HG02884 (cell line): ENCODE data around the gene BCAR3.

Experiments
- ATAC-seq: cut with Tn5 transposase; IDR thresholded peaks from one replicate; pipeline ENCODE4 v1.9.1; 2021; ENCODE audit warnings: mild to moderate bottlenecking, moderate library complexity; ENCODE audit not compliant: unreplicated experiment

BCAR3 gene

DNA sequence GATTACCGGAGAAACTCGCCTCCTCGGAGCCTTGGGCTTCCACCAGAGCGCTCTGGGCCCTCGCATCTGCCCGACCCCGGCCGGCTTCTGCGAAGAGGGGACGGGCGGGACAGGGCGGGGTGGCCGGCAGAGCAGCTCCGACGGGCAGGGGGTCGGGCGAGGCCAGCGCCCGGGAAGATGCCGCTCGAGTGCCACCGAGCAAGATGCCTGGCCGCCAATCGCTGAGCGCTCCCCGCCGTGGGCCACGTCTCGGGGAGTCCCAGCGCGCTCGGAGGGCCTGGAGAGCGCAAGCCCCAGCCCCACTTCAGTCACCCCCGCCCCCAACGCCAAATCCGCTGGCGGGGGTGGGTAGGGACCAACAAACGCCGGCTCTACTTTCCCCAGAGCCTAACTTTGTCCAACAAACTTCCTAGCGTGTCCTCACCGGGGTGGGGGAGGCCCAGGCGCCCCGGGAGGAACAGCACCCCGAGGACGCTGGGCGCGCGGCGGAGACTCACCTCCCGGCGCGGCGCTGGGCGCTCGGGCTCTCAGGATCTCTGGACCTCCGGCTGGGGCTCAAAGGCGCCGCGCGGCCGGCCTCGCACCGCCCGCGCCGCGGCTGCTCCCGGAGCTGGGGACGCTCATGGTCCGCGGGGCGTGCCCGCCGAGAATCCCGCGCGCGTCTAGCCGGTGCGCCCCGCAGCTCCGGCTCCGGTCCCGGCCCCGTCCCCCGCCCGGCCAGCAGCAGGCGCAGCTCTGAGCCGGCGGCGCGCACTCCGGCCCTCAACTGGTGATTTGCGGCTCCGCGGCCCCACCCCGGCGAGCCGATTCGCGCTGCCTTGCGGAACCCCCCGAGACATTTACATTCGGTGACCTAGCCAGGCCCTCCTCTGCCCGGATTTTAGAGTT, at the start of gene BCAR3:
Gene BCAR3 (minus strand): TSS at position 737 of the 888 bp plus-strand sequence. CDS start 6,907 bp downstream, outside the sequence.
- peak; percentile 55 for ATAC-seq

DNA sequence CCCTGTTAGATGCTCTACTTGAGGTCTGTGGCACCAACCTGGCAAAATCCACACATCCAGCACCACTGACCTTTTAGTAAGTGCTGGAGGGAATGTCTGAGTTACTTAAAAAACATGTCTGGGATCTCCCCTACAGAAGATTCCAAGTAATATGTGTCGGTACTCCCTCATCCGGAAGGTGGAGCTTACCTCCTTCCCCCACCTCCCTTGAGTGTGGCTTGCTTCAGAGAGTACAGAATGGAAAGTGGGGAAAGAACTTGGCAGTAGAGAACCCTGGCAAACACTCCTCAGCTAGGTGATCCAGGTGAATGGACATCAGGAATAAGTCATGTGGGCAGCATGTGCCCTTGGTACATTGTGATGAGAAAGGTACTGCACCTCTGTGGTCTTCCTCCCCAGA, 49.0 kb upstream of the BCAR3 start:
- no peak for ATAC-seq

DNA sequence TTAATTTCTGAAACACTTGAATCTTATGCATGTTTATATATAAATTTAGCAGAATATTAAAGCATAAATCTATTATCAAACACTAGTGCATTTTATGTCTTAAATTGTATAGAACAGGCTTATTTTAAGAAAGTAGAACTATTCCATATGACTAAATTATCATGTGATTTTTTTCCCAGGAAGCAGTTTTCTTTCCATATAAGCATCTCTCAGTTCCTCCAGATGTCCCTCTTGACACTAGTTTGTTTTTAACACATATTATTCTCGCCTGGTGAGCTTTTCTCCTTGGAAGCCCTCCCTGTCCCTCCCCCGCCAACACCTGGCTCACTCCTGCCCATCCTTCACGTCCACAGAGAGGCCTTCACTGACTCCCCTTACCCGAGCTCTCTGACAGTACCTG, 48.3 kb upstream of the BCAR3 start:
- ATAC-seq = no peak

DNA sequence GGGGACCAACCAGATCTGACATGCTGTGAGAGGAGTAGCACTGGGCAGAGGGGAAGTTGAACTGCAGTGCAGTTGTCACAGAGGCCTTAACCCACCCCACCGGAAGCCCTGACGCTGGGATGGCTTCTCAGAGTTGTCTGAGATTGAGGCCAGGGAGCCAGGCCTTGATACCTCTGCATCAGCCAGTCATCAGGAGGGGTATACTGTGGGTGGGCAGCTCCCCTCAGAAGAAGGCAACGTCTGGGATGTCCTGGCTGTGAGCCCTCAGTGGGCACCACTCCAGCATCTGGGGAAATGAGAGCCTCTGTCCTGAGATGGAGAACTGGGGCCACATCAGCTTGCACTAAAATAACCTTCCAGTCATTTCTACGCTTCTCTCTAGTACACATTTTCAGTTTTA, 47.9 kb upstream of the BCAR3 start:
- peak; percentile 44 for ATAC-seq

DNA sequence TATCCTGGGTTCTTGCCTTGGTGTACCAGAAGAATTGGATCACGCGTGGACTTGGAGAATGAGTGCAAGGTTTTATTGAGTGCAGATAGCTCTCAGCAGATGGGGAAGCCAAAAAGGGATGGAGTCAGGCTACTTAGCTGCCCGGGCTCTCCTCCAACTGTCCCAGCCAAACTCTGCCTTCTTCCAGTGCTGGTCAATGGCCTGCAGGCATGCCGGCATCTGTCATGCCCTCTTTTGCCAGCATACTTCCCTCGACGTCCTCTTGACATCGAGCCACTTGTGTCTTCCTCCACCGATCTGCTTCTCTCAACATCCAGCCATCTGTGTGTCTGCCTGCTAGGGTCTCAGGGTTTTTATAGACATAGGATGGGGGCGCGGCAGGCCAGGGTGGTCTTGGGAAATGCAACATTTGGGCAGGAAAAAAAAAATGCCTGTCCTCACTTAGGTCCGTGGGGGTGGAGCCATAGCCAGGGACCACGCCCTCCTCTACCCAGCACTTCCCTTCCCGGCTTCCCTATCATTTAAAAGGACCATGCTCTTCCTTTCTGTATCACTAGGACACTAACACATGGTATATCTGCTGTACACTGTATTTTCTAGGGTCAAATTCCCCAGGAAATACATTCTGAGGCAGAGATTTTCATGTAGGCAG, 47.0 kb upstream of the BCAR3 start:
- no peak for ATAC-seq

DNA sequence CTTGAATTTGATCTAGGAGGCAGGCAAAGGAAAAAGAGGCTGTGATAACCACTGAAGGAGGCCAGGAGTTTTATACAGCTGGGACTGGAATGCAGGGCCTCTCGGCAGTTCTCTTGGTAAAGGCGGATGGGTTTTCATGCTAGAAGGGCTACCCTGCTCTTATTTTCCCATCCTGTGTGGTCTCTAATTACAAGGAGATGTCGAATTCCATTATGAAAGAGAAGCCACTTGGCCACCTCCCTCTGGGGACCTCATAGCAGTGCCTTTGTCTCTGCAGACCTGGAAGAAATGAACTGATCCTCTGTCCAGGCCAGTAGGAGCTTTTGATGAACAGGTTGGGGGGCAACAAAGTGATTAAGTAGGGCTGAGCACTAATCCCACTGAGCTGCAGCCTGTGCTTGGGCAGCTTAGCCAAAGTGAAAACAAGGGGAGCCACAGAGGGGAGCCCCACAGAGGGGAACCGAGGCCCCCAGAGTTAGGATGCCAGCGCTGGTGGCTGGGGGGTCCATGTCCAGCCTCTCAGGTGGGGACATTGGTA, 42.2 kb upstream of the BCAR3 start:
- ATAC-seq = no peak

DNA sequence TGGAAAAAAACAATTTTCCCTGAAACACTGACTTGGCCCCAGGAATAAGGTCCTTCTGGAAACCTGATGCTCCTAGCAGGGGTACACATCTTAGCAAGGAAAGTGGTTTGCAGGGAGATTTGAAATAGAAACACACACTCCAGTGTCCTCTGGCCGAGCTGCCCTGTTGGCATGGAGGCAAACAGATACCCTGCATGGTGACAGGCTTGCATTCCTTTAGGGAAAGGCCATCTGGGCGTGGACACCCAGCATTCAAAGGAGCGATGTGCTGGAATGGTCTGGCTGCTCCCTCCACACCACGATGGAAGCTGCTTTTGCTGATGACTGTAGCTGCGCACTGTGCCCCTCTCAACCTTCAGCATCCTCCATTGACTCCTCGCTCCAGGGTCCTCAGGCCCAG, 41.5 kb upstream of the BCAR3 start:
- no peak for ATAC-seq

DNA sequence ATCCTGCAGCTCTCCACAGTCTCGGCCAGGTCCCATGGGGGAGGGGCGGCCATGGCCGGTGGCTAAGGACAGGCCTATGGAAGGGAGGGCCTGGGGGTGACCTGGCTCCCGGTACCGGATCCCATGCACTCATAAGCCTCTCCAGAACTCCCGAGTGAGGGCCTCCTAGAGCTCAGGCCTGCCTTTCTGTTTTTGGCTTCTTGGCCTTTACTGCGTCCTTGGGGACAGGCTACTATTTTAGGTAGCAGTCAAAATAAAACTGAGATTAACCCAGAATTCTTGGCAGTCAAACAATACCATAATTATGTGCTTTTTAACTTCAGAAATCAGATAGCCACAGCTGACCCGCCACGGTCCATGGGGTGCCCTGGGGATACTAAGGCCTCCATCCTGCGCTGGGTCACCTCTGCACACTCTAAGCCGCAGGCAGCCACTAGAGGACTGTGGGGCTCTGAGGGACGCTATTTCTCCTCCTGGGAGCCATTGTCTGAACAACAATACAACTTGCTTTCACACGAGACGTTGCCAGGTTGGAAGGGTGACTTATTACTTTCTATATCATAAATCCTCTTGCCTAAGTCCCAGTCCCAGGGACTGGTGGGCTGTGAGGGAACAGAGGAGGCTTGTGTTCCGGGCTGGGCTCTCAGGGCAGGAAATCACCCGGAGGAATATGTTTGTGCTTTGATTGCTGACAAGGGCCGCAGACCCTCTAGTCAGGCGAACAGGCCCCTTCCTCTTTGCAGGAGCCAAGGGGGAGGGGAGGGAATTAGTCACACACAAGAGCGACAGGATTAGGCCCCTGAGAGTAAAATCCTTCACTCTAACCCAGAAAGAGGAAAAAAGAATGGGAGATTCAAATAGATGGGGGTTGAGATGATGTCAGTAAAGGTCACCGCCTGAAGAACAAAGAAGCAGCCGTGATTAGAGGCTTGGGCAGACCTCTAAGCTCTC, 40.7 kb upstream of the BCAR3 start:
- no peak for ATAC-seq

DNA sequence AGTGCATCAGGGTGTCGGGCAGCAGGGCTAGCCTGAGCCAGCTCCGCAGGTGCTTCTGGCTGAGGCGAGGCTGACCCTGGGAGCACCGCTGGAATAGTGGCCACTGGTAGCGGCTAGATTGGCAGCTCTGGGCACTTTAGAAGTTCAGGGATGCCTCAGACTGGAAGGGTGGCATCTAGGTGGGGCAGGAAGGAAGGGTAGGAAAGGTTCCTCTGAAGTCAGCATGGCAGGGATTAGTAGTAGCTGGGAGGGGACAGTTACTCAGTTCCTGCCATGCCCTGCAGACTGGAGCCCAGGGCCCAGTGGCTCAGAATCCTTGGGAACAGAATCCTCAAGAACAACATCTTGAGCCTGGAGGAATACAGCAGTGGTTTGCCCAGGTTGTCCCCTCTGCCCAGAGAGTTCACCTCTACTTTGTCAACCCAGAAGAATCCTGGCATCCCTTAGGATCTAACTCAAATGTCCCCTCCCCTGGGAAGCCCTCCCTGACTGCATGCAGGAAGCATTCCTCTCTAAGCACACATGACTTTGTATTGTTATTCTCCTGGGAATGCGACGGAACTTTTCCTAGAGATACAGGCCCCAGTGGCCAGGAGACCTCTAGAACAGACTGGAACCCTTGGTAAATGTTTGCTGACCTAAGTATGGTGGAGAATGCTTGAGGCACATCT, 39.5 kb upstream of the BCAR3 start:
- no peak for ATAC-seq

DNA sequence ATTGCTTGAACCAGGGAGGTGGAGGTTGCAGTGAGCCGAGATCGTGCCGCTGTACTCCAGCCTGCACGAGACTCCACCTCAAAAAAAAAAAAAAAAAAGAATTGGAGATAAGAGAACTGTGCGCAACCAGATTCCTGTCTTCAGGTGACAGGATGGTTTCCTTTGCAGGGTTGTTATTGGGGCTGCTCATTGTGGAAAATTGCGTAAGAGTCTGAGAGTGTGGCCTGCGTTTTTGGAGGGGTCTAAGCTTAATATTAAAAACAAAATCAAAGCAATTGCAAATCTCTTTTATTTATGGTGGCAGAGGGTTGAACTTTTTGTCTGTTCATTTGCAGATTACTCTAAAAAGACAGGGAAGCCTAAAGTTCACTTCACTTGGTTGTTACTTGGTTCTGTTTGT, 36.0 kb upstream of the BCAR3 start:
- ATAC-seq = no peak

DNA sequence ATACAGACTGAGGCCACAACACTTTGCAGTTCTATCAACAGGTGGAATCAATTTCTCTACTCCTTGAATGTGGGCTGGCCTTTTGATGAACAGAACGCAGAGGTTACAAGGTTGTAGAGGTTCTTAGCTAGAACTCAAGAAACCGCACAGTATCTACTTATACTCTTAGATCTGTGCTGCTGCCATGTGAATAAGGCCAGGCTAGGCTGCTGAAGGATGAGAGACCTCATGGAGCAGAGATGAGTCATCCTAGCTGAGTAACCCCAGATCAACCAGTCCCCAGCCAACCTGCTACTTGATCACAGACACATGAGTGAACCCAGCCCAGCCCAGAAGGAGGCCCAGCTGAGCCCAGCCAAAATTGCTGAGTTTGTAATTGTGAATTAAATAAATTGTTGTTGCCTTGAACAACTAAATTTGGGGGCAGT, 35.3 kb upstream of the BCAR3 start:
- no peak for ATAC-seq

DNA sequence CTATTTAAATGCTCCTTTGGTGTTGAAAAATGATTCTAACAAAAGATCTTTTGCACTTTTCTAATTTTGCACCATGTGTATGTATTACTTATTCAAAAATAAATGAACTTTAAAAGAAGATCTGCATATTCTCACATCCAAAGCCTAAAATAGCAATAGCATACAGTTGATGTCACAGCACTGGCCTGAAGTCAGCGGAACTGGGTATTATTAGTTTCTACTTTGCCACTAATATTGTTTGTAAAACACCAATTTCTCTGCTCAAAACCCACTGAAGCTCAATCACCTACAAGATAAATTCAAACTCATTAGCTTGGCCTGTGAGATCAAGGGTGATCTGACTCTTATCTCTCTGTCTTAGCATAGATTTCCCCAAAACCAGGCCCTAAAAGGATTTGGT, 34.5 kb upstream of the BCAR3 start:
- ATAC-seq = no peak

DNA sequence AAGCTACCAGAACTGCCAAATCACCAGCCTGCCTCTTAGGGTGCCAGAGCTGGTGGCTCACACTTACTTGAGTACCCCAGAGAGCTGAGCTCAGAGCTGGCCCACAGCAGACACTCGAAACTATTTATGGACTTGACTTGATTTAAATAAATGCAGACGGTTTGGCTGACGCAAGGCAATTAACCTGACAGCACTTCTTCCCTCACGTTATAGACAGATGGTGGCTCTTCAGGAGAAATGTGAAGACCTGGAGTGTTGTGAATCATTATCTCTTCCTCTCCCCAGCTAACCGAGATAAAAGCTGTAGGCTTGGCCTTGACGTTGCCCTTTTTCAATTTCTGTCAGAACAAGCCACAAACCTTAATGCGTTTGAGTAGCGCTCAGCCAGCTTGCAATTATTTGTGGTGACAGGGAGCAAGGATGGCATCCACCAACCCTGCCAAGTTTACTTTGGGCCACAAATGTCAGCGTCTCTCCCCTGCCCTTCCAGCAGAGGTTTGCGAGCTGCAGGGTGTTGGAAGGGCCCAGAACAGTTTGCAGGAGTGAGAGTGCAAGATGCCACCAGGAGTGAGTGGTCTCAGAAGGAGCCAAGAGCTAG, 34.0 kb upstream of the BCAR3 start:
- ATAC-seq = peak; percentile 39

DNA sequence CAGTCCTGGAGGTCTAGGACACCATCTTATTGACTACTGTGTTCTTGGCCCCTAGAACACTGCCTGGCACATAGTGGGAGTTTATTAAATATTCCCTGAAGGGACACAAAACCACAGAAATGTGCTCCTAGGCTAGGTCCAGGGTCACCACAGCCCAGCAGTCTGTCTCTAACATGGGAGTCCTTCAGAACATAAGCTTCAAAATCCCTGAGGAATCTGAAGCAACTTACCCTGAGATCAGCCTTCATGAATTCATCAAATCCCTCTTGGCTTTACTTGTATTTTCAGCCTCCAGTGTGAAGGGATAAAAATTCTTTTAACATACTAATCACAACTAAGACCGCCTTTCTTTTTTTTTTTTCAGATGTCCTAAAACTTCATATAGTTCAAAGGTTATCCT, 32.7 kb upstream of the BCAR3 start:
- ATAC-seq = no peak

DNA sequence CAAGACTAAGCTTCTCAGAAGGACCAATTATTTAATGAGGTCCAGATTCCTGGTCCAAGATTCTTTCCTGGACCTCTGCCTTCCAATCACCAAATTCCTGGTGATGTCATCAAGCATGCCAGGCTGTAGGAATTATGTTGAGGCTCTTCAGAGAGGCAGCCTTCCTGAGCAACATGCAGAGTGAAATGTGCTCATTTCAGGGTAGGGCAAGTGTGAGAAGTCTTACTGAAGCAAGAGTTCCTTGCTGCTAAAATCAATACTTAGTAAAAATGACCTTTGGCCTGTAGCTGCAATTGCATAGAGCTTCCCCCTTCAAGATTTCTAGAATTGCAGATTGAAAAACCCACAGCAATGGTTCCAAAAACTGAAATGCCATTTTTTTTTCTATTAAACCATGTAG, 31.7 kb upstream of the BCAR3 start:
- no peak for ATAC-seq

DNA sequence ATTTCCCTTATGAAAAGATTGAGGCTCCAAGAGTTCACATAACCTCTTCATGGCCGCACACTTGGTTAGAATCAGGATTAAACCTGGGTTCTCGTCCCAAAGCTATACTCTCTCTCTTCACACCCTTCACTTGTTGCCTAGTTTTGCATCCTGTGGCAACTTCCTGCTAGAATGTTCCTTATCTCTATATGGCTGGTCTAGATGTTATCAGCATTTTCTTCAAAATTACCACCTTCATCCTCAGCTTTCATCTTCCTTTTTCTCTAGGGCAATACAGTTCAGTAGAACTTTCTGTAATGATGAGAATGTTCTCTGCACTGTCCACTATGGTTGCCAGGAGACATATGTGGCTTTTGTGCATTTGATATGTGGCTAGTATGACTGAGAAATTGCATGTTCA, 31.1 kb upstream of the BCAR3 start:
- no peak for ATAC-seq

DNA sequence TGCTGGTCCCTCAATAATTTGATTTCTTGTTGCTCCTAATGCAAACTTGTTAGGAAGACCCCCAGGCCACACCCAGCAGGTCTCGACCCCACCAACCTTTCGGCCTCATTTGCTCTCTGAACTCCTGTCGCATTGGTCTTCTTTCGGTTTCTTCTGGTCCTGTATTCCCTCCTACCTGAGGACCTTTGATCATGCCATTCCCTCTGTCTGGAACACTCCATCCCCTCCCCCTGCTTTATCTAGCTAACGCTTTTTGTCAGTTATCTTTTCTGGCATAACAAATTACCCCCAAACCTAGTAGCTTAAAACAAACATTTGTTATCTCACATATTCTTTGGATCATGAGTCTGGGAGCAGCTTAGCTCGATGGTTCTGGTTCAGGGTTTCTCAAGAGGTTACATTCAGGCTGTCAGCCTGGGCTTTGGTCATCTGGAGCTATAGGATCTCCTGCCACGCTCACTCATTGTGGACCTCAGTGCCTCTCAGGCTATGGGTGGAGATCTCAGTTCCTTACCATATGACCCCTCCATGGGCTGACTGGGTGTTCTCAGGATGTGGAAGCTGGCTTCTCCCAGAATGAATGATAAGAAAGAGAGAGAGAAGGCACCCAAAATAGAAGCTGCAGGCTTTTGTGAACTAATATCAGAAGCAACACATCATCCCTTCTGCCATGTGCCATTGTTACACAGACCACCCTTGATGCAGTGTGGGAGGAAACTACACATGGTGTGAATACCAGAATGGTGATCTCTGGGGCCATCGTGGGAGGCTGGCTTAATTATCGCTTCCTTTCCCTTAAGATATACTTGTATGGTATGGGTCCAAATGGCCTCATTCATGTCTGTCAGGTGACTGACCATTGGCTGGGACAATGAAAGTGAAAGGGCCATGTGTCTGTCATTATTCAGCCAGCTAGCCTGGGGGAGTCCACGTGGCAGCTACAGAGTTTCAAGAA, 29.1 kb upstream of the BCAR3 start:
- no peak for ATAC-seq

DNA sequence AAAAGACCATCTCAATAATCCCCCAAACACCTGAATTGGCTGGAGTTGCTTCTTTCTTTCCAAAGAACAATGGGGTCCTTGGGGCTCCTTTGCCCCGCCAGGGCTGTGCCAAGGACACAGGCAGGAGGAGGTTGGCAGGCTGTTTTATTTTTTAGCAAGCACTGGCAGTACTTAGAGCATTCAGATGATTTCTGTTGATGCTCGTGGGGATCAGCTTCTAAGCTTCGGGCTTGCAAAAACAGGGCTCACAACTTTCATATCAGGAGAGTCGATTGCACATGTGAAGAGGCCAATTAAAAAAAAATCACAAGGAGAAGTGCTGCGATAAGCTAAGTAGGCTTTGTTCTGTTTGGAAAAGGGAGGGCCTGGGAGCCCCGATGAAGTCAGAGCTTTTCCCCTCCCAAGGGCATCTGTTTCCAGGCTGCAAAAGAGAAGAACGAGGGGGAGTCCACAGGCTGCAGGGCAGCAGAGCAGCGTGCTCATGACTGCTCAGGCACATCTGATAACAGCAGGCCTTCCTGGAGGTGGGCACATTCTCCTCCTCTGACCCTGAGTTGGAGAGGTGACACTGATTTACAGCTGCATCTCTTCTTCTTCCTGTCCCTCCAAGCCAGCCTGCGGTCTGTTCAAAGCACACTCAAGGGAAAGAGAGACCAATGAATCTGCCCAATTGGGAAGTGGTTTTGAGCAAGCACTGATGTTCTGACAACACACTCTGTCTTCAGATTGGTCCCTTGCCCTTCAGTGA, 27.3 kb upstream of the BCAR3 start:
- no peak for ATAC-seq
